ENCODE measurements around the gene STARD6. TPM values are rescaled to one million over a fixed set of nuclear protein-coding genes. Genes with fewer than 3 reads are reported as not detected.

STARD6 gene
- total and polyA plus RNA-seq, 4 donors: not detected

DNA sequence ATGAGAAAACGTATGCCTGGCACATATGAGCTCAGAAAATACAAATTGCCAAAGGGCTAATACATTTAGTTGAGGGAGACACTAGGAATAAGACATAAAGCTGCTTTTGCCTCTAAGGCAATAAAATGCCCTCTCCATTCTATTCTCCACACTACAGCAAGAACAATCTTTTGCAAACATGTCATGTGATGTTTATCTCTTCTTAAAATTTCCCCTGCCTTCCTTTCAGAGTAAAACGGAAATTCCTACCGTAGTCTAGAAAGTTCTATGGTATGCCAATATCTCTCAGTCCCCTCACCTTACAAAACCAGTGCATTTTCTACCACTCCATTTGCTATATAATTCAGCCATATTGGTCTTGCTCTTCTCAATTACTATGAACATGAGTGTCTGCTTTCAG lies 33.2 kb upstream of the STARD6 start:
- TF ChIP-seq TAF1 (conservative IDR thresholded peaks at IDR 0.05): no peak
- TF ChIP-seq, protein P1, sequence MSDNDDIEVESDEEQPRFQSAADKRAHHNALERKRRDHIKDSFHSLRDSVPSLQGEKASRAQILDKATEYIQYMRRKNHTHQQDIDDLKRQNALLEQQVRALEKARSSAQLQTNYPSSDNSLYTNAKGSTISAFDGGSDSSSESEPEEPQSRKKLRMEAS (IDR thresholded peaks at IDR 0.05): no peak
- TF ChIP-seq JUND (IDR thresholded peaks at IDR 0.05): no peak
- TF ChIP-seq HNF4A (conservative IDR thresholded peaks at IDR 0.05): no peak
- TF ChIP-seq GABPA (IDR thresholded peaks at IDR 0.05 in 1 of 2, conservative IDR thresholded peaks at IDR 0.05 in 1 of 2): no peak
- TF ChIP-seq RAD21 (IDR thresholded peaks at IDR 0.05): no peak
- TF ChIP-seq, protein P2, sequence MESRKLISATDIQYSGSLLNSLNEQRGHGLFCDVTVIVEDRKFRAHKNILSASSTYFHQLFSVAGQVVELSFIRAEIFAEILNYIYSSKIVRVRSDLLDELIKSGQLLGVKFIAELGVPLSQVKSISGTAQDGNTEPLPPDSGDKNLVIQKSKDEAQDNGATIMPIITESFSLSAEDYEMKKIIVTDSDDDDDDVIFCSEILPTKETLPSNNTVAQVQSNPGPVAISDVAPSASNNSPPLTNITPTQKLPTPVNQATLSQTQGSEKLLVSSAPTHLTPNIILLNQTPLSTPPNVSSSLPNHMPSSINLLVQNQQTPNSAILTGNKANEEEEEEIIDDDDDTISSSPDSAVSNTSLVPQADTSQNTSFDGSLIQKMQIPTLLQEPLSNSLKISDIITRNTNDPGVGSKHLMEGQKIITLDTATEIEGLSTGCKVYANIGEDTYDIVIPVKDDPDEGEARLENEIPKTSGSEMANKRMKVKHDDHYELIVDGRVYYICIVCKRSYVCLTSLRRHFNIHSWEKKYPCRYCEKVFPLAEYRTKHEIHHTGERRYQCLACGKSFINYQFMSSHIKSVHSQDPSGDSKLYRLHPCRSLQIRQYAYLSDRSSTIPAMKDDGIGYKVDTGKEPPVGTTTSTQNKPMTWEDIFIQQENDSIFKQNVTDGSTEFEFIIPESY (IDR thresholded peaks at IDR 0.05): no peak
- TF ChIP-seq SP1 (IDR thresholded peaks at IDR 0.05): no peak
- TF ChIP-seq FOXA2 (IDR thresholded peaks at IDR 0.05): no peak
- TF ChIP-seq NR2F2 (IDR thresholded peaks at IDR 0.05): no peak
- no peak for TF ChIP-seq REST (IDR thresholded peaks at IDR 0.05)
- no peak for TF ChIP-seq HNF4G (IDR thresholded peaks at IDR 0.05)
- TF ChIP-seq YY1 (IDR thresholded peaks at IDR 0.05): no peak
- TF ChIP-seq RXRA (IDR thresholded peaks at IDR 0.05): no peak
- no peak for TF ChIP-seq ATF3 (IDR thresholded peaks at IDR 0.05)
- TF ChIP-seq CTCF (IDR thresholded peaks at IDR 0.05; ENCODE audit: low read depth, low read length, missing input control): no peak
- no peak for TF ChIP-seq EGR1 (IDR thresholded peaks at IDR 0.05; ENCODE audit: low read depth in 2 of 2)
- 72% methylated on average over 3 of the region's 3 CpGs for WGBS

GRCh38 chr18:54389143-54389505 lies 31.5 kb upstream of the STARD6 start:
- Histone ChIP-seq H3K4me3 (ENCODE audit: low read depth in 1 of 3, low read length in 3 of 3) (no peak overlapping the region), H3K27ac (ENCODE audit: low read depth in 1 of 2, low read length in 2 of 2) (no peak overlapping the region), H3K9ac (ENCODE audit: low read depth in 1 of 2, low read length in 2 of 2) (no peak overlapping the region), H3K4me1 (ENCODE audit: control insufficient read depth in 4 of 4, insufficient read depth in 4 of 4, low read length in 3 of 4) (no peaks in the 10 kb centered on the region), H3K27me3 (ENCODE audit: control insufficient read depth in 4 of 4, insufficient read depth in 4 of 4, low read length in 3 of 4) (peaks cover 0 to 3% (median 0%) of the 10 kb centered on the region in 4 donors), H3K9me3 (ENCODE audit: control insufficient read depth in 4 of 4, low read length in 3 of 4) (no peaks in the 10 kb centered on the region), H3K36me3 (ENCODE audit: control insufficient read depth in 4 of 4, insufficient read depth in 3 of 4, low read depth in 1 of 4, low read length in 3 of 4) (no peaks in the 10 kb centered on the region)
- no peak for DNase-seq (ENCODE audit: low spot score)
- whole genome bisulfite sequencing: 30% methylated on average over 2 of the region's 2 CpGs
- TF ChIP-seq CTCF (IDR thresholded peaks at IDR 0.05; ENCODE audit: low read depth, low read length, missing input control) (no peak), REST (IDR thresholded peaks at IDR 0.05) (no peak), EGR1 (IDR thresholded peaks at IDR 0.05; ENCODE audit: low read depth in 2 of 2) (no peak), TAF1 (conservative IDR thresholded peaks at IDR 0.05) (no peak)

More for the DNA sequence above, 33.2 kb upstream of the STARD6 start:
- DNase-seq (ENCODE audit: low spot score): no peak
- H3K9me3 ChIP-seq (ENCODE audit: control insufficient read depth in 4 of 4, low read length in 3 of 4): no peaks in the 10 kb centered on the region
- no peak overlapping the region for H3K9ac ChIP-seq (ENCODE audit: low read depth in 1 of 2, low read length in 2 of 2)
- no peaks in the 10 kb centered on the region for H3K4me1 ChIP-seq (ENCODE audit: control insufficient read depth in 4 of 4, insufficient read depth in 4 of 4, low read length in 3 of 4)
- no peak overlapping the region for H3K27ac ChIP-seq (ENCODE audit: low read depth in 1 of 2, low read length in 2 of 2)
- H3K27me3 ChIP-seq (ENCODE audit: control insufficient read depth in 4 of 4, insufficient read depth in 4 of 4, low read length in 3 of 4): peaks cover 0 to 3% (median 0%) of the 10 kb centered on the region in 4 donors
- no peak overlapping the region for H3K4me3 ChIP-seq (ENCODE audit: low read depth in 1 of 3, low read length in 3 of 3)
- no peaks in the 10 kb centered on the region for H3K36me3 ChIP-seq (ENCODE audit: control insufficient read depth in 4 of 4, insufficient read depth in 3 of 4, low read depth in 1 of 4, low read length in 3 of 4)
